OCI-LY7 (cell line): Measurements from ENCODE around the gene GDF10. TPM values are rescaled to one million over a fixed set of nuclear protein-coding genes. Genes with fewer than 3 reads are reported as not detected.

Experiments
- BruUV-seq: library from RNA; stranded (reverse); fragments of 400-500 nt; replicated peaks from 2 replicates; lab custom pipeline; 2021; lab: Mats Ljungman, UMichigan
- CTCF ChIA-PET: fragments of 300-600 bp; sonication (Branson Sonifier 250); formaldehyde crosslinking; loops from one replicate; lab custom pipeline; 2022; ENCODE audit warnings: antibody characterized with exemption; ENCODE audit not compliant: unreplicated experiment; lab: Charles Lee
- POLR2A ChIA-PET: fragments of 300-600 bp; sonication (Branson Sonifier 250); formaldehyde crosslinking; loops from one replicate; lab custom pipeline; 2022; ENCODE audit warnings: antibody characterized with exemption; lab: Charles Lee
- DNase-seq: peaks from one replicate; pipeline ENCODE4 v3.0.0-alpha.2; 2015; ENCODE audit warnings: low spot score
- H2AFZ ChIP-seq: fragments of 200-600 bp; sonication (generic), shearing (Covaris generic); 2 replicates; pipeline ENCODE4 v1.6.1; 2014; ENCODE audit warnings: mild to moderate bottlenecking, antibody characterized with exemption, low read length, moderate library complexity
- H3K27ac ChIP-seq: fragments of 200-600 bp; sonication (generic); 2 replicates; pipeline ENCODE4 v1.5.1; 2014; ENCODE audit warnings: mixed run types, low read depth, mild to moderate bottlenecking, moderate library complexity, low read length, inconsistent platforms; ENCODE audit not compliant: poor library complexity, severe bottlenecking
- H3K36me3 ChIP-seq: fragments of 200-600 bp; sonication (generic); 2 replicates; pipeline ENCODE4 v1.6.1; 2014; ENCODE audit warnings: mild to moderate bottlenecking, antibody characterized with exemption, low read length, moderate library complexity, mixed read lengths; ENCODE audit not compliant: insufficient read depth
- H3K4me1 ChIP-seq: fragments of 200-600 bp; sonication (generic); 2 replicates; pipeline ENCODE4 v1.5.1; 2014; ENCODE audit warnings: mild to moderate bottlenecking, low read length; ENCODE audit not compliant: insufficient read depth, poor library complexity, severe bottlenecking
- H3K4me2 ChIP-seq: fragments of 200-600 bp; sonication (generic); 2 replicates; pipeline ENCODE4 v1.6.1; 2014; ENCODE audit warnings: mild to moderate bottlenecking, low read length
- H3K4me3 ChIP-seq: fragments of 200-600 bp; sonication (generic); 2 replicates; pipeline ENCODE4 v1.5.1; 2014; ENCODE audit warnings: mild to moderate bottlenecking, low read depth, low read length; ENCODE audit not compliant: poor library complexity, severe bottlenecking
- H3K79me2 ChIP-seq: fragments of 200-600 bp; sonication (generic); 2 replicates; pipeline ENCODE4 v1.6.1; 2016; ENCODE audit warnings: low read depth, mild to moderate bottlenecking, low read length, moderate library complexity, mixed read lengths; ENCODE audit not compliant: insufficient read depth
- H3K9me2 ChIP-seq: fragments of 200-600 bp; sonication (generic); 2 replicates; pipeline ENCODE4 v1.6.1; 2016; ENCODE audit warnings: mild to moderate bottlenecking, low read length, mixed read lengths; ENCODE audit not compliant: insufficient read depth
- H3K9me3 ChIP-seq: fragments of 200-600 bp; sonication (generic); 2 replicates; pipeline ENCODE4 v1.6.1; 2014; ENCODE audit warnings: mild to moderate bottlenecking, mixed run types, low read length, mixed read lengths
- H4K20me1 ChIP-seq: fragments of 200-600 bp; sonication (generic); 2 replicates; pipeline ENCODE4 v1.6.1; 2014; ENCODE audit warnings: mild to moderate bottlenecking, antibody characterized with exemption, low read length, moderate library complexity, mixed read lengths; ENCODE audit not compliant: insufficient read depth
- CTCF ChIP-seq: fragments of 200-600 bp; sonication (generic); conservative IDR thresholded peaks from 2 replicates; pipeline ENCODE4 v1.5.1; 2014; ENCODE audit warnings: mild to moderate bottlenecking, antibody characterized with exemption, low read length, moderate library complexity, mixed read lengths
- EZH2phosphoT487 ChIP-seq: fragments of 200-600 bp; sonication (generic); IDR thresholded peaks from 2 replicates; pipeline ENCODE4 v1.6.1; 2018; ENCODE audit warnings: low read depth, borderline replicate concordance, mild to moderate bottlenecking, mixed run types, antibody characterized with exemption, low read length, moderate library complexity, mixed read lengths
- intact Hi-C: fragments of 100-400 bp; cut with micrococcal nuclease; formaldehyde crosslinking; loops from one replicate; pipeline ENCODE4 v1.10.0; 2022; ENCODE audit not compliant: unreplicated experiment
- total RNA-seq, 2 experiments: library from RNA; depleted of rRNA in 1 of 2; stranded (reverse); fragments of >200 nt in 1 of 2; shearing (Covaris generic) in 1 of 2; gene quantifications; 2 replicates each; pipeline ENCODE4 v1.2.3, GENCODE V29; 2014 to 2022

Gene GDF10
- total RNA-seq, 2 experiments from 2014 or later, result not detected

GRCh38 chr10:47296156-47296894 lies 3.7 kb upstream of the GDF10 start:
- BruUV-seq, result no TSS peak
- no peak overlapping the region for H3K27ac ChIP-seq
- no peak for DNase-seq
- H3K9me2 ChIP-seq, result no peaks in the 10 kb centered on the region
- no peak overlapping the region for H2AFZ ChIP-seq
- H3K4me2 ChIP-seq, result no peak overlapping the region
- no peaks in the 10 kb centered on the region for H4K20me1 ChIP-seq
- no peaks in the 10 kb centered on the region for H3K4me1 ChIP-seq
- intact Hi-C loops, result no loop called here
- H3K36me3 ChIP-seq, result no peaks in the 10 kb centered on the region
- no peaks in the 10 kb centered on the region for H3K79me2 ChIP-seq
- H3K4me3 ChIP-seq, result no peak overlapping the region
- ChIA-PET CTCF (no interaction called here), POLR2A (interaction anchor here (0.7 kb wide), 1 partner anchor 289 kb away, joined by 3 read pairs; no protein-coding TSS in a partner anchor)
- TF ChIP-seq CTCF (no peak), EZH2phosphoT487 (no peak)
- H3K9me3 ChIP-seq, result no peaks in the 10 kb centered on the region

DNA sequence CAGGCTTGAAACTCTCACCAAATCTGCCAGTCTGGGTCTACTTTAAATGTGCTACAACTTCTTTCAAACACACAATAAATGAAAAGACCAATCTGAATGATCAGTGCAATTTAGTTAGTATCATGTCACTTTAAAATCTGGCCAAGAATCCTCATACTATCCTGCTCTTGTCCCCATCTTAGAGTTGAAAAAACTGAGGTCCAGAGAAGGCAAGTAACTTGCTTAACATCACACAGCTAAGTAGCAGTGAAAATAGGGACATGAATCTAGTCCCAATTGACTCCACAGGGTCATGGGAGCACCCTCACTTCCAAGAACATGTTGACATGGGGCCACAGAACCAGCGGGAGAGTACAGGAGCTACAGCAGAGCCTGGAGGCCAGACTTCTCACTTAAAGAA lies 3.1 kb upstream of the GDF10 start:
- Histone ChIP-seq H2AFZ (no peak overlapping the region), H3K4me2 (no peak overlapping the region), H3K27ac (no peak overlapping the region), H3K4me3 (no peak overlapping the region), H3K9me2 (no peaks in the 10 kb centered on the region), H3K9me3 (no peaks in the 10 kb centered on the region), H3K4me1 (no peaks in the 10 kb centered on the region), H3K79me2 (no peaks in the 10 kb centered on the region), H4K20me1 (no peaks in the 10 kb centered on the region), H3K36me3 (no peaks in the 10 kb centered on the region)
- no peak for DNase-seq
- intact Hi-C loops, result no loop called here
- ChIA-PET POLR2A (interaction anchor here (0.7 kb wide), 1 partner anchor 289 kb away, joined by 3 read pairs; no protein-coding TSS in a partner anchor), CTCF (no interaction called here)
- BruUV-seq, result no TSS peak
- no peak for TF ChIP-seq EZH2phosphoT487
- no peak for TF ChIP-seq CTCF

- Histone ChIP-seq H3K9me2 (no peaks in the 10 kb centered on the region), H3K4me3 (no peak overlapping the region), H3K4me2 (no peak overlapping the region), H3K27ac (no peak overlapping the region), H3K79me2 (no peaks in the 10 kb centered on the region), H4K20me1 (no peaks in the 10 kb centered on the region), H3K36me3 (no peaks in the 10 kb centered on the region), H3K9me3 (no peaks in the 10 kb centered on the region), H2AFZ (no peak overlapping the region), H3K4me1 (no peaks in the 10 kb centered on the region)
- ChIA-PET POLR2A (interaction anchor here (0.9 kb wide), 1 partner anchor 8 kb away, joined by 4 read pairs; no protein-coding TSS in a partner anchor), CTCF (no interaction called here)
- no TSS peak for BruUV-seq
- intact Hi-C loops, result no loop called here
- no peak for DNase-seq
- TF ChIP-seq CTCF (no peak), EZH2phosphoT487 (no peak)
These were observed 2.0 kb upstream of the GDF10 start for GRCh38 chr10:47297866-47298540.
